ENCODE measurements around the gene CD3G. TPM values are rescaled to one million over a fixed set of nuclear protein-coding genes. Genes with fewer than 3 reads are reported as not detected.
"Not testable (repeated sequence)": the region's sequence is repeated elsewhere in the genome, so short reads cannot be mapped to it uniquely, and the experiment has no call there.

CD3G gene
- total RNA-seq, 1 donor from 2014 or later, result not detected

DNA sequence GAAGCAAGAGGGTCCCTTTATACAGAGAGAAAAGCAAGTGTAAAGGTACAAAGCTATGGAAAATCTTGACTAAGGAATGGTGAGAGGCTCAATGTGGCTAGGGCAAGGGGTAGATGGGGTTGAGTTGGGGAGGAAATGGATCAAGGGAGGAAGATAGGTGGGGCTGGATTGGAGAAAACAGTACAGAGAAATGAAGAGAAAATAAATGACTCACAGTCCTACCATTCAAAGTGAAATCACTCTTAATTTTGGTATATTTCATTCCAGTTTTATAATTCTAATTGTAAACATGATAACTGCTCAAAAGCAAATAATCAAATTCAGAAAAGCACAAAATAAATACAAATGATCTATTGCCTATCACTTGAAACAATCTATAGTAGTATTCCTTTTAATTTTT is 31.8 kb downstream of the CD3G start:
- DNase-seq (ENCODE audit: low read depth in 2 of 2), result no peak

DNA sequence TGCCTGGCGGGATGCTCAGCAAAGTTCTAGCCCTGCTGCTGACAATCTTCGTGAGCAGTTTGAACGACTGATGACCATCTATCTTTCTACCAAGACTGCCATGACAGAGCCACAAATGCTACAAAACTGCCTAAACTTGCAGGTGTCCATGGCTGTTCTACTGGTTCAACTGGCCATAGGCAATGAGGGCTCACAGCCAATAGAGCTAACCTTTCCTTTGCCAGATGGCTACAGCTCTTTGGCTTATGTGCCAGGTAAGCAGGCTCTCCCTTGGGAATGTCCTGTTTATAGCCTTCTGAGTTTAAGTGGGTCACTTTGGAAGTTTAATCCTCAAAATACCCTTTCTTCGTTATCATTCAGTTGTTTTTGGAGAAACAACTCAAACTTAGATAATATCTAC is 35.4 kb downstream of the CD3G start:
- DNase-seq (ENCODE audit: low read depth in 2 of 2), result no peak

DNA sequence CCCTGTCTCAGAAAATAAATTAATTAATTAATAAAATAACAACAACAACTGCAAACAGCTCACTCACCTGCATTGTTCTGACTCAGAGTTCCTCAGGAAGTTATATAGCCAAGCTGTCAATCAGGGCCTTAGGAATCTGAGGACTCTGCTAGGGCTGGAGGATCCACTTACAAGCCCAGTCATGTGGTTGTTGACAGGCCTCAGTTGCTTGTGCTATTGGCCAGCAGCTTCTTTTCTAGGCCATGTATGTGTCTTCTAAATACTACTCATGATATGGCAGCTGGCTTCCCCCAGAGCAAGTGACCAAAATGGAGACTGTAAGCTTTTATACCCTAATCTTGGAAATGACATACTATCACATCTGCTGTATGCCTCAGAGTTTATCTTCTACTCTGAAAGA is 36.4 kb downstream of the CD3G start:
- peak in 1 of 2 donors; percentile 69 for DNase-seq (ENCODE audit: low read depth in 2 of 2)

DNA sequence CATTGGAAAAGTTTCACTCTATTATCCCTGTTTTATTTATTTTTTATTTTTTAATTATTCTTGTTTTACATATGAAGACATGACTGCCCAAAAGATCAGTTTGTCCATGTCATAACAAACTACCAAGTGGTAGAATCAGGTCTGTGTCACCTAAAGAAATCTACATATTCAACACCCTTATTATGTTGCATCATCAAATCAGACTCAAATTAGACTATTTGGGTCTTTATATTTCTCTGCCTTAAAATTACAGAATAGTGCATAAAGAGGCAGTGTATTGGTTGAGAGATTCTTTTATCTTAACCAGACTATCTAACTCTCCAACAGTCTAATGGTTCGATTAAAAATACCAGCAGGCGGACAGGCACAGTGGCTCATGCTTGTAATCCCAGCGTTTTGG is 38.8 kb downstream of the CD3G start:
- no peak for DNase-seq (ENCODE audit: low read depth in 2 of 2)

DNA sequence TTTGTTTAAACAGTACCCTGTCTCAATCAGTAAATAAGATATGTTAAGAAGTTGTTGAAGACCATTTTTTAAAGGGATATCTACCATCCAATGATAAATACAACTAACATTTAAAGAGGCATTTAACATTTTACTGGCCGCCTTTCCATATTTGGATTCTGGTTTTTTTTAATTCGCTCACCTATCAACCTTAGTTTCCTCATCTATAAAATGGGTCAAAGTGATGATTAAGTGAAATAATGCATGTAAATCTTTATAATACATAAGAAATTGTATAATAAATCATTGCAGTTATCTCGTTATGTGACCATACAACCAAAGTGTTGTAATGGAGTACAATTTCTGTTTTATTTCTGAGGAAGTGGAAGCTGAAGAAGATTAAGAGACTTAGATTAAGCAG is 39.5 kb downstream of the CD3G start:
- no peak for DNase-seq (ENCODE audit: low read depth in 2 of 2)

DNA sequence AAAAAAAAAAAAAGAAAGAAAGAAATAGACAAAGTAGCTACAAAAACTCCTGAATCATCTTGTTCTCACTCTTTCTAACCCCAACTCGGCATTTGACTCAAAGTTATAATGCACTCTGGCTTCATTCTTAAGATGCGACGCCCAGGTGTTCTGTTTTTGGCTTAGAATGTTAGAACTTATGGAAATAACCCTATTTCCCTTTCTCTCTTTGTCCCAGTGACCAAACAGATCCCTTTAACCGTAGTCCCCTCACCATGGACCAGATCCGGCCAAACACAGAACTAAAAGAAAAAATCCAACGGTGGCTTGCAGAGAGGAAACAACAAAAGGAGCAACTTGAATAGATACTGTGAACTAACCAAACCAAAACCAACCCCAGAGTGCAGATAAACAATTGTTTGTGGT is 52.0 kb downstream of the CD3G start:
- no peak for DNase-seq (ENCODE audit: low read depth in 2 of 2)

DNA sequence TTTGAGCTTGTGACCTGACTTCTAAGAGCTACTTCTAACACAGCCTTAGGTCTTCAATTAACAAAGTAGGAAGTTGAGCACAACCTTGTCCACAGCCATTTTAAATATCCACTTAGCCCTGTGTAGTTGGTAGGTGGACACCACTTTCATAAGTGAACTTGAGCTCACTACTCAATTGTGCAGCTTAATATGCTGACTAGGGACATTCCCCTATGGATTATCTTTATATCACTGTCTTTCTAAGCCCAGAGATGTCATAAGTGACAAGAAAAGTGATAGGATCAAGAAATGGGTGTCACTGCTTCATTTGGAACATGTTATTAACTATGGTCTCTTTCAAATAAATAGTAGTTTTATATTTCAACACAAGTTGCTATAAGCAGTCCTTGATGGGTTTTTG is 53.3 kb downstream of the CD3G start:
- DNase-seq (ENCODE audit: low read depth in 2 of 2), result no peak

DNA sequence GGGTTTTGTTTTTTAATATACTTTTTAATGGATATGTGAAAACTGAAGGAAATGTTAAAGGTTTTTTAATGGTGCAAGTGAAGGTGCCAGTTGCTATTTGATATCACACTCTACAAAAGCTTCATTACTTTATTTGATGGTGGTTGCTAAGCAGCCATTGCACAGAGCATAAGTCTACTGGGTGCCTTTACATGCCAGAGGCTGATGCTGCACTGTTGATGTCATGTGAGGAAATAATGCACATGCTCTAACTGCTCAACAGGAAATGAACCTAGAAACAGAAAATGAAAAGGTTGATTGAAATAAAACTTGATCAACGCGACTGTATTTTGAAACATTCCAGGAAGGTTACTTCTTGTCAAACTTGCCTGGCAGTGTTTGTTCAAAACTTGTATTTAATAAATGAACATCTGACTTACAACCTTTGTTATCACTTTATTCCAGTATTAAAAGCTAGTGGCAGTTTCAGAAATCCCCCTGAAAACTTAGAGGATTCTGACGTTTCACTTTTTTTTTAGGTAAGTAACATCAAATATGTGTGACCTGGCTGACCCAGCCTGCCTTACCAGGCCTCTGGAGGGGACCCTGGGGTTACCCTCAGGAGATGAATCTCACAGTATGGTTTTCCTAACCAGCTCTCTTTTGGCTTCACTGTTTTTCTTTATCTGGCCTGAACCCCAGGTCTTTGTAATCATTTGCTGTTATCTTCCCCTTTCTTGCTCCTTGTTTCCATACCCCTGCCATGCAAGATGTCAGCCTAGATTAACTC is 54.8 kb downstream of the CD3G start:
- peak; percentile 64 to 71 for DNase-seq (ENCODE audit: low read depth in 2 of 2)

DNA sequence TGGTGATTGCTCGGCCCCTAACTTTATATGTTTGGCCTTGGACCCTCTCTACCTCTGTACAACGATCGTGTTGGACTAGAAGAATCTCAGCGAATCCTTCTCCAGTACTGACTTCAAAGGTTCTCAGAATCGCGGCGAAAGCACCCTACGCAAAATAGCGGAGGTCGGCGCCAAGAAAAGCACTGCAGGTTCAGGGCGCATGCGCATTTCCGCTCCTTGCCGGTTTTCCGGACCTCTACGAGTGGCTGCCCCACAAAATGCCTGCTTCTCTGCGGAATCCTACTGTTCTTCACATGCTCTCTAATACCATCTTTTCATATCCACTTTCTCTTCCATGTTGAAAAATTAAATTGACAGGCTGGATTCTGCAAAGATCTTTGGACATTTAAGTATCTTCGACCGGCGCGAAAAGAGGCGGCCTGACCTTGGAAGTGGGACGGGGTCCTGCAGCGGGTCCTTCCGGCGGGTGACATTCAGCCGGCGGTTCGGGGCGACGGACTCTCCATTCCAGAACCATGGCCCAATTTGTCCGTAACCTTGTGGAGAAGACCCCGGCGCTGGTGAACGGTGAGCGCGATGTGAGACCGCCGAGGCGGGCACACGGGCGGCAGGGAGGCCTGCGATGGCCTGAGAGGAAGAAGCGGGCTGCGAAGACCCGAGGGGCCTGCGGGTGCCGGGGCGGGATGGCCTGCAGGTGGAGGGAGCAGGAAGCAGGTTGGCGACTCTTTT is 57.2 kb downstream of the CD3G start, which contains the start of gene ATP5MG:
ATP5MG (plus strand) TSS at position 456 of the 729 bp plus-strand sequence; CDS start at position 516, 60 bp downstream.
- peak; percentile 89 to 91 for DNase-seq (ENCODE audit: low read depth in 2 of 2)

DNA sequence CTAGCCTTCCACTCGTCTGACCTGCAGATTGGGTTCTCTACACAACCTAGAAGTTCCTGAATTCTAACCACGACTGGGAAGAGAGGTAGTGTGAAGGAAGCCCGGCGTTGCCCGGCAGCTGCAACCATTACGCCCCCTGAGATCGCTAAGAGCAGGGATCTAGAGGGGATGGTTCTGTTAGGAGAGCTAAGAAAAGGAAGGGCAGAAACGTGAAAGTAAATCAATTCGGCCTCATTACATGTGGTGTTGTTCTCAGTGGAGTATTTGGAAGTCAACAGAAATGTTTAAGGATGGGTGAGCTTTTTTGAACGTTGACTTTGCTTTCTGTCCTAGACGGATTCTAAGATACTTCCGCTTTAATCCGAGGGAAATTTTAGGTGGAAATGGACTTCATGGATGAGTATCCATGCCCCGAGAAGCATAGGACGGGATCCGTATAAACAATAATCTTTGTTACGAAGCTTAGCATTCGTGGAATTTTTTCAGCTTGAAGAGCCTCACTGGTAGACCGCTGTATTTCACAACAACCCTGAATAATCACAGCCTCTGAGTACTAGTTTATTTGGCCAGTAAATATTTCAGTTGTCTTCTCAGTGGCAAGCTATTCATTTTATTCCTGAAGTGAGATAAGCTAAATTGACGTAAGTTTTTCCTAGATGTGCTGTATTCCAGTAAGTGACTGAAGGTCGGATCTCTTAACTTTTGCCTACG is 57.9 kb downstream of the CD3G start:
- DNase-seq (ENCODE audit: low read depth in 2 of 2), result peak; percentile 20 to 31

DNA sequence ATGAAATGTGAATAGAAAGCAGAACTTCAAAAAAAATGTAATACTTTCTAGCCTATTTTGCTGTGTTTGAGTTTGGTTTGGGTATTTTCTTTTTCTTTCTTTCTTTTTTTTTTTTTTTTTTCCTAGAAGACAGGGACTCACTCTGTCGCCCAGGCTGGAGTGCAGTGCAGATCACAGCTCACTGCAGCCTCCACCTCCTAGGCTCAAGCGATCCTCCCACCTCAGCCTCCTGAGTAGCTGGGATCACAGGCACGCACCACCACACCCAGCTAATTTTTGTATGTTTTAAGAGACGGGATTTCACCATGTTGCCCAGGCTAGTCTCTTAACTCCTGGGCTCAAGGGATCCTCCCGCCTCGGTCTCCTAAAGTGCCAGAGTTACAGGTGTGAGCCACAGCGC is 58.5 kb downstream of the CD3G start:
- DNase-seq (ENCODE audit: low read depth in 2 of 2), result not testable (repeated sequence)

Other genes starting within 250 kb of the CD3G start
- under 0.01 TPM in 1 of 2 replicates, not detected in the other for gene SCN4B, start 191.5 kb upstream of the CD3G start, total RNA-seq
- gene SCN2B, start 167.7 kb upstream of the CD3G start, total RNA-seq, result not detected in 2 replicates
- gene JAML, start 119.3 kb upstream of the CD3G start, total RNA-seq, result under 0.01 TPM in 1 of 2 replicates, not detected in the other
- 1.4 and 5.2 TPM in 2 replicates for gene MPZL3, start 92.0 kb upstream of the CD3G start, total RNA-seq
- 4.4 and 14.2 TPM in 2 replicates for gene MPZL2, start 80.0 kb upstream of the CD3G start, total RNA-seq
- gene CD3E, start 39.6 kb upstream of the CD3G start, total RNA-seq, result not detected in 2 replicates
- gene CD3D, start 1.6 kb upstream of the CD3G start, total RNA-seq, result not detected in 2 replicates
- 19.2 and 20.0 TPM in 2 replicates for gene UBE4A, start 15.3 kb downstream of the CD3G start, total RNA-seq
- gene ATP5MG, start 57.3 kb downstream of the CD3G start, total RNA-seq, result 82.8 and 95.6 TPM in 2 replicates
- gene KMT2A, start 92.1 kb downstream of the CD3G start, total RNA-seq, result 12.4 and 14.5 TPM in 2 replicates
- gene TTC36, start 183.1 kb downstream of the CD3G start, total RNA-seq, result 0.44 and 1.6 TPM in 2 replicates
- gene TMEM25, start 186.8 kb downstream of the CD3G start, total RNA-seq, result 13.7 and 23.4 TPM in 2 replicates
- 13.7 and 15.7 TPM in 2 replicates for gene IFT46, start 221.6 kb downstream of the CD3G start, total RNA-seq
- 62.5 and 63.9 TPM in 2 replicates for gene ARCN1, start 228.1 kb downstream of the CD3G start, total RNA-seq

All from lung microvascular endothelial cell (primary cell).